Urothelium cell line (cell line): ENCODE results near the gene RPS6KA2.

Experiments used
- DNase-seq: peaks from one replicate; pipeline ENCODE4 v3.0.0; 2011; ENCODE audit warnings: low spot score, mixed read lengths
- FAIRE-seq: peaks from 2 replicates; lab custom pipeline; 2011; peaks lifted over from hg19 to GRCh38; lab: Jason Lieb, UNC

The RPS6KA2 gene

GRCh38 chr6:166360243-166361076 is 266.6 kb downstream of the RPS6KA2 start:
- DNase-seq: no peak
- FAIRE-seq: no peak
